Neural crest cell (in vitro differentiated cells): Measurements from ENCODE around the gene HTRA2. TPM values are rescaled to one million over a fixed set of nuclear protein-coding genes. Genes with fewer than 3 reads are reported as not detected.

Source experiments
- DNase-seq: peaks from one replicate; pipeline ENCODE4 v3.0.0; 2021; ENCODE audit warnings: low read depth, mixed read lengths, low spot score
- H3K27ac Mint-ChIP-seq: one replicate; pipeline ENCODE4 v1.8.0; 2021; ENCODE audit warnings: mild to moderate bottlenecking, mixed read lengths; ENCODE audit not compliant: unreplicated experiment
- H3K27me3 Mint-ChIP-seq: 2 replicates; pipeline ENCODE4 v1.8.0; 2021; ENCODE audit warnings: low read depth, mild to moderate bottlenecking, mixed read lengths
- H3K36me3 Mint-ChIP-seq: 2 replicates; pipeline ENCODE4 v1.8.0; 2021; ENCODE audit warnings: low read depth, mild to moderate bottlenecking, mixed read lengths
- H3K4me1 Mint-ChIP-seq: 2 replicates; pipeline ENCODE4 v1.8.0; 2021; ENCODE audit warnings: mixed read lengths
- H3K4me3 Mint-ChIP-seq: one replicate; pipeline ENCODE4 v1.8.0; 2021; ENCODE audit warnings: mild to moderate bottlenecking, mixed read lengths
- H3K9me3 Mint-ChIP-seq: 2 replicates; pipeline ENCODE4 v1.8.0; 2021; ENCODE audit warnings: mixed read lengths
- total RNA-seq: library from RNA; stranded (reverse); gene quantifications from 2 replicates; pipeline ENCODE4 v1.2.1, GENCODE V29; 2021
- TF ChIP-seq, protein P1 (sequence below): fragments of 200-600 bp; sonication (generic); conservative IDR thresholded peaks from 2 replicates; pipeline ENCODE4 v1.5.0; 2021; ENCODE audit warnings: antibody characterized with exemption, mild to moderate bottlenecking

HTRA2 gene
- total RNA-seq, 1 donor from 2014 or later, result 44.7 TPM

DNA sequence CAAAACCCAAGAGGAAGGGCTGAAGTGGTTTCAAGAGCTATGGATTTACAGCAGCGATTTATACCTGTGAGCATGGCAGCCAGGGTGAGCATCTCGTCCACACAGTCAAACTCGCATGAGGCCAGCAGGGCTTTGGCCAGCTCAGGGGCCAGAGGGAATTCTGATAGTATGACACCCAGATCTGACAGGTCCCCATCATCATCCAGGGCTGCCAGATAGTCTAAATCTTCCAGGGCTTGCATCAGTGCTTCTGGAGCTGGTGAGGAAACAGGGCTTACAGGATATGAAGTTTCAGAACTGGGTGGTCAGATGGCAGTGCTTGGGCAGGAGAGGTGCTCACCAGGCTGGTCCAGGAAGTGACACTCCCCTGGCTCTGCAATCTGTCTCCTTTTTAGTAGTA lies 7.2 kb upstream of the HTRA2 start:
- H3K9me3 Mint-ChIP-seq, result peaks cover 2% of the 10 kb centered on the region
- H3K4me3 Mint-ChIP-seq, result no peak overlapping the region
- H3K36me3 Mint-ChIP-seq, result peaks cover 12% of the 10 kb centered on the region
- peak overlapping the region; percentile 5 for H3K27ac Mint-ChIP-seq
- DNase-seq, result no peak
- H3K4me1 Mint-ChIP-seq, result no peaks in the 10 kb centered on the region
- H3K27me3 Mint-ChIP-seq, result peaks cover 65% of the 10 kb centered on the region
- TF ChIP-seq, protein P1, sequence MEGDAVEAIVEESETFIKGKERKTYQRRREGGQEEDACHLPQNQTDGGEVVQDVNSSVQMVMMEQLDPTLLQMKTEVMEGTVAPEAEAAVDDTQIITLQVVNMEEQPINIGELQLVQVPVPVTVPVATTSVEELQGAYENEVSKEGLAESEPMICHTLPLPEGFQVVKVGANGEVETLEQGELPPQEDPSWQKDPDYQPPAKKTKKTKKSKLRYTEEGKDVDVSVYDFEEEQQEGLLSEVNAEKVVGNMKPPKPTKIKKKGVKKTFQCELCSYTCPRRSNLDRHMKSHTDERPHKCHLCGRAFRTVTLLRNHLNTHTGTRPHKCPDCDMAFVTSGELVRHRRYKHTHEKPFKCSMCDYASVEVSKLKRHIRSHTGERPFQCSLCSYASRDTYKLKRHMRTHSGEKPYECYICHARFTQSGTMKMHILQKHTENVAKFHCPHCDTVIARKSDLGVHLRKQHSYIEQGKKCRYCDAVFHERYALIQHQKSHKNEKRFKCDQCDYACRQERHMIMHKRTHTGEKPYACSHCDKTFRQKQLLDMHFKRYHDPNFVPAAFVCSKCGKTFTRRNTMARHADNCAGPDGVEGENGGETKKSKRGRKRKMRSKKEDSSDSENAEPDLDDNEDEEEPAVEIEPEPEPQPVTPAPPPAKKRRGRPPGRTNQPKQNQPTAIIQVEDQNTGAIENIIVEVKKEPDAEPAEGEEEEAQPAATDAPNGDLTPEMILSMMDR, result no peak

DNA sequence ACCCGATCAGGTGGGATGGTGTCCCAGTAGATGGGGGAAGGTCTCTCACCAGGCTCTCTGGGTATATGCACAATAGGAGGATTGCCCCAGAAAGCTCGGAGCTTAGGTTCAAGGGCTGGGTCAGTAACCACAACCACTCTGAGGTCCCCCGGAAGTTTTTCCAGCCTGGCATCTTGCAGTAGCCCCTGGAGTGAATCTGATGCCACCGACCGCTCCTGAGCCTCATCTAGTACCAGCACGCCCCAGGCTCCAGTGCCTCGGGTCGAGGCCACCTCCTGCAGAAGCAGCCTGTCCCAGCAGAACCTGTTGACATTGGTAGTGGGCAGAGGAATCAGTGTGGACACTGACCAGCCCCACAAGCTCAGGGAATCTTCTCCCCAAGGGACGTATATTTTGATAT lies 5.7 kb upstream of the HTRA2 start:
- TF ChIP-seq, protein P1, result no peak
- no peak for DNase-seq
- H3K36me3 Mint-ChIP-seq, result peaks cover 14% of the 10 kb centered on the region
- peak overlapping the region; percentile 19 for H3K27ac Mint-ChIP-seq
- peaks cover 12% of the 10 kb centered on the region for H3K4me1 Mint-ChIP-seq
- H3K9me3 Mint-ChIP-seq, result peaks cover 2% of the 10 kb centered on the region
- peaks cover 50% of the 10 kb centered on the region for H3K27me3 Mint-ChIP-seq
- peak overlapping the region; percentile 57 for H3K4me3 Mint-ChIP-seq

DNA sequence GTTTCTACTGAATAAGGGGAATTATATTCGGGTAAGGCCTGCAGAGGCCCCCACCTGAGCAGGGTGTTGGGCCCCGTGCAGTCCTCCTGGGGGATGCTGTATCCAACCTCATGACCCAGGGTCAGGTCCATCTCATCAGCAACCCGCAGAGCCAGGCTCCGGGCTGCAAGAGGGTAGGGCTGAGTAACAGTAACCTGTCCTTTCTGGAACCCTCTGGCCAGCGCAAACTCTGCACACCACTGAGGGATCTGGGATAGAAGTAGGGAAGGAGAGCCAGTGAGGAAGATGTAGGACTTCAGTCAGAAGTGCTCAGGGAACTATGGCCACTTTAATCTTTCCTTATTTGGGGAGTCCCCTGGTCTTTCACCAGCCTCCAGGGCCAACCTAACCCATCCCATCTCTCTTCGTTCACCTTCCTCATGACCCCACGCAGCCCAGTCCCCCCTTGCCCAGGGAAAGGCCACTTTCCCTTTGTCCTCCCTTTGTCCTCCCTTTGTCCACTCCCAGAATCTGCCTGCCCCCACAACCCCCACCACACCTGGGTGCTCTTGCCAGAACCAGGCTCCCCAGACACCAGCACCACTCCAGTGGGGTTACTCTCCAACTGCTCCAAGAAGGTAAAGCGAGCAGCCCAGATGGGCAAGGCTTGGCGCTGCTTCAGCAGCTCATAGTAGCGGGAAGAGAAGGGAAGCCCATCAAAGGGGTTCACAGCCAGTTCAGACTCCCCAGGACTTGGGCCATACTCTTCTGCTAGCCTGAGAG lies 4.6 kb upstream of the HTRA2 start:
- H3K4me3 Mint-ChIP-seq, result peak overlapping the region; percentile 51
- peaks cover 39% of the 10 kb centered on the region for H3K27me3 Mint-ChIP-seq
- peaks cover 14% of the 10 kb centered on the region for H3K36me3 Mint-ChIP-seq
- DNase-seq, result no peak
- no peak overlapping the region for H3K27ac Mint-ChIP-seq
- H3K9me3 Mint-ChIP-seq, result peaks cover 2% of the 10 kb centered on the region
- TF ChIP-seq, protein P1, result no peak
- H3K4me1 Mint-ChIP-seq, result peaks cover 14% of the 10 kb centered on the region

- no peak for DNase-seq
- Mint-ChIP-seq H3K27ac (no peak within 1 kb of the TSS), H3K4me1 (peaks cover 20% of the 10 kb centered on the region), H3K27me3 (peaks cover 30% of the 10 kb centered on the region), H3K9me3 (peaks cover 2% of the 10 kb centered on the region), H3K36me3 (peaks cover 14% of the 10 kb centered on the region), H3K4me3 (peak within 1 kb of the TSS; percentile 90)
- TF ChIP-seq, protein P1, result no peak
Observed at GRCh38 chr2:74525717-74526648, 3.8 kb upstream of the HTRA2 start, which contains the start of gene DQX1. Gene DQX1 (minus strand): TSS chr2:74526231. CDS start chr2:74525729, 502 bp downstream.

- Mint-ChIP-seq H3K36me3 (peaks cover 14% of the 10 kb centered on the region), H3K4me3 (peak overlapping the region; percentile 90), H3K27me3 (peaks cover 24% of the 10 kb centered on the region), H3K4me1 (peaks cover 28% of the 10 kb centered on the region), H3K27ac (no peak overlapping the region), H3K9me3 (peaks cover 2% of the 10 kb centered on the region)
- no peak for DNase-seq
- TF ChIP-seq, protein P1, result no peak
Observed at GRCh38 chr2:74526649-74527230, 3.0 kb upstream of the HTRA2 start.
